SK-N-SH (cell line): ENCODE measurements around the gene CDCP1. TPM values are rescaled to one million over a fixed set of nuclear protein-coding genes. Genes with fewer than 3 reads are reported as not detected.

Experiments used
- CTCF ChIA-PET: fragments of 300-600, 350-600 bp; formaldehyde crosslinking; extraction: SDS; loops from one replicate; lab custom pipeline; 2021; lab: Yijun Ruan, JAX
- POLR2A ChIA-PET: fragments of 350-600 bp; sonication (Branson Sonifier 250); formaldehyde crosslinking; extraction: SDS; loops from one replicate; lab custom pipeline; 2020; ENCODE audit warnings: antibody characterized with exemption, inconsistent platforms; lab: Yijun Ruan, JAX
- DNase-seq: peaks from one replicate; pipeline ENCODE4 v3.0.0; 2012
- H2AFZ ChIP-seq: fragments of 200-600 bp; sonication (generic); 2 replicates; pipeline ENCODE4 v1.8.1; 2016; ENCODE audit warnings: antibody characterized with exemption, mild to moderate bottlenecking, low read depth
- H3F3A ChIP-seq: fragments of 200-600 bp; sonication (generic); replicated peaks from 2 replicates; pipeline ENCODE3; 2016; ENCODE audit warnings: antibody characterized with exemption, mild to moderate bottlenecking; ENCODE audit not compliant: insufficient read depth
- H3K27ac ChIP-seq, 2 experiments: fragments of 200-500 bp in 1 of 2; fragments of 200-600 bp in 1 of 2; sonication (Bioruptor generic) in 1 of 2; sonication (generic), shearing (Covaris generic) in 1 of 2; 2 replicates each; pipeline versions ENCODE4 v1.5.1 to v1.6.1; 2014 to 2016; ENCODE audit warnings: low read depth in 2 of 2, inconsistent platforms in 1 of 2, low read length in 1 of 2, mild to moderate bottlenecking in 1 of 2, mixed read lengths in 1 of 2
- H3K27me3 ChIP-seq: fragments of 200-600 bp; sonication (generic), shearing (Covaris generic); 2 replicates; pipeline ENCODE4 v1.6.1; 2016; ENCODE audit warnings: mixed run types; ENCODE audit not compliant: insufficient read depth
- H3K36me3 ChIP-seq, 2 experiments: fragments of 200-500 bp in 1 of 2; fragments of 200-600 bp in 1 of 2; sonication (Bioruptor generic) in 1 of 2; sonication (generic) in 1 of 2; replicated peaks in 1 of 2; 2 replicates each; pipeline versions ENCODE3 to v1.5.1; 2014 to 2016; ENCODE audit warnings: low read length in 1 of 2, mild to moderate bottlenecking in 1 of 2; ENCODE audit not compliant: insufficient read depth in 2 of 2, control insufficient read depth in 1 of 2
- H3K4me1 ChIP-seq, 2 experiments: fragments of 200-500 bp in 1 of 2; fragments of 200-600 bp in 1 of 2; sonication (Bioruptor generic) in 1 of 2; sonication (generic), shearing (Covaris generic) in 1 of 2; 2 replicates each; pipeline versions ENCODE4 v1.5.1 to v1.6.1; 2014 to 2016; ENCODE audit warnings: low read depth in 1 of 2, low read length in 1 of 2, mixed run types in 1 of 2; ENCODE audit not compliant: insufficient read depth in 2 of 2, control insufficient read depth in 1 of 2
- H3K4me2 ChIP-seq: fragments of 200-600 bp; sonication (generic), shearing (Covaris generic); 2 replicates; pipeline ENCODE4 v1.6.1; 2017; ENCODE audit warnings: mixed run types
- H3K4me3 ChIP-seq, 2 experiments: fragments of 200-500 bp in 1 of 2; fragments of 200-600 bp in 1 of 2; sonication (Bioruptor generic) in 1 of 2; sonication (generic), shearing (Covaris generic) in 1 of 2; 2 replicates each; pipeline versions ENCODE4 v1.5.1 to v1.8.1; 2014 to 2016; ENCODE audit warnings: low read depth in 2 of 2, inconsistent platforms in 1 of 2, low read length in 1 of 2, mild to moderate bottlenecking in 1 of 2, mixed read lengths in 1 of 2, moderate library complexity in 1 of 2
- H3K79me2 ChIP-seq: fragments of 200-600 bp; sonication (generic); 2 replicates; pipeline ENCODE4 v1.8.1; 2017; ENCODE audit warnings: mild to moderate bottlenecking; ENCODE audit not compliant: insufficient read depth
- H3K9ac ChIP-seq: fragments of 200-600 bp; sonication (generic); 2 replicates; pipeline ENCODE4 v1.6.1; 2017; ENCODE audit warnings: mixed run types
- H3K9me2 ChIP-seq: fragments of 200-600 bp; sonication (generic); 2 replicates; pipeline ENCODE4 v1.6.1; 2017; ENCODE audit warnings: mixed run types
- H3K9me3 ChIP-seq: fragments of 200-600 bp; sonication (generic); 2 replicates; pipeline ENCODE4 v1.6.1; 2017; ENCODE audit warnings: mixed run types, mild to moderate bottlenecking, moderate library complexity
- H4K20me1 ChIP-seq: fragments of 200-600 bp; sonication (generic); 2 replicates; pipeline ENCODE4 v1.6.1; 2017; ENCODE audit warnings: mild to moderate bottlenecking, mixed run types; ENCODE audit not compliant: insufficient read depth
- GABPA ChIP-seq: IDR thresholded peaks from 2 replicates; pipeline ENCODE4 v1.4.0; 2012; ENCODE audit warnings: low read depth, mild to moderate bottlenecking
- MXI1 ChIP-seq: IDR thresholded peaks from 2 replicates; pipeline ENCODE4 v1.6.1; 2012; ENCODE audit warnings: mild to moderate bottlenecking, low read depth, low read length, improper control_type of control experiment
- RAD21 ChIP-seq: IDR thresholded peaks from 2 replicates; pipeline ENCODE4 v1.6.1; 2012; ENCODE audit warnings: mild to moderate bottlenecking, low read length
- RCOR1 ChIP-seq: fragments of 150-350 bp; IDR thresholded peaks from 2 replicates; pipeline ENCODE4 v1.6.1; 2017; ENCODE audit warnings: antibody characterized with exemption, low read length
- RXRA ChIP-seq: IDR thresholded peaks from 2 replicates; pipeline ENCODE4 v1.4.0; 2012; ENCODE audit warnings: low read depth, mild to moderate bottlenecking, borderline replicate concordance
- TCF12 ChIP-seq: IDR thresholded peaks from 2 replicates; pipeline ENCODE4 v1.4.0; 2012
- WGBS: methylation state at CpG from one replicate; pipeline ENCODE4 v1.1.6; 2017; ENCODE audit warnings: low lambda C conversion rate; 5-methylcytosine and 5-hydroxymethylcytosine counted together
- polyA plus RNA-seq, 3 experiments: library from polyadenylated mRNA; depleted of rRNA; stranded (reverse); fragments of >200 nt; gene quantifications; 2 replicates each; pipeline ENCODE4 v1.2.3, GENCODE V29; 2012
- small RNA-seq, 7 experiments: library from RNA; depleted of rRNA; stranded (forward); fragments of <200 nt; gene quantifications; one replicate each; pipeline ENCODE3, GENCODE V24; 2012

The CDCP1 gene
- polyA plus RNA-seq, 1 of the 3 experiments (the other 2 are of a cell fraction): 3.6 TPM

DNA sequence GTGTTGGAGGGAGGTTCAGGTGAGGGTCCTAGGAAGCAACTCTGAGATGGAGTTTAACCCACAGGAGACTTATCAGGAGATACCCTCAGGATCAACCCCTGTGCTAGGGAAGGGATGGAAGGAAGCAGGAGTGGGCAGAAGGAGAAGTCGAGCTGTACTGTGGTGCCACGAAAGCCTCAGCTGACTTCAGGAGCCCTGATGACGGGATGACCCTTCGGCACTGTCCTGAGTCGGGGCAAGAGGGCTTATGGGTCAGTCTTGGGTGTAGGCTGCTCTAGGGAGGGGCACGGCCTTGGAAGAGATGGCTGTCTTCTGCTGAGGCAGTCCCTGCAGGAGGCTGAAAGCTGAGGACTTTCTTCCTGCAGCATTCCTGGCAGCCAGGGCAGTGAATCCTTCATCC, 112.4 kb downstream of the CDCP1 start:
- no peak overlapping the region for H3K4me2 ChIP-seq
- H3K79me2 ChIP-seq: no peaks in the 10 kb centered on the region
- H2AFZ ChIP-seq: no peak overlapping the region
- CTCF ChIA-PET: interaction anchor here (0.8 to 16.7 kb wide), 4 partner anchors 163 to 626 kb away, joined by 3 to 631 read pairs (median 6); partner anchors contain the start of gene TMEM158
- no peak overlapping the region for H3K9ac ChIP-seq
- no peaks in the 10 kb centered on the region for H4K20me1 ChIP-seq
- no peaks in the 10 kb centered on the region for H3K27me3 ChIP-seq
- TF ChIP-seq TCF12 (no peak), RXRA (no peak), GABPA (no peak), RAD21 (no peak), MXI1 (no peak), RCOR1 (no peak)
- H3F3A ChIP-seq: no peaks in the 10 kb centered on the region
- POLR2A ChIA-PET: no interaction called here
- no peak overlapping the region for H3K4me3 ChIP-seq
- H3K9me2 ChIP-seq: no peaks in the 10 kb centered on the region
- no peaks in the 10 kb centered on the region for H3K36me3 ChIP-seq
- H3K4me1 ChIP-seq: no peaks in the 10 kb centered on the region; a peak in 1 of 4 replicates
- H3K9me3 ChIP-seq: no peaks in the 10 kb centered on the region
- H3K27ac ChIP-seq: no peak overlapping the region
- WGBS: 74% methylated on average over 6 of the region's 6 CpGs
- DNase-seq: no peak

Small RNAs within 50 kb of the gene (small RNA-seq; reads per million reads assigned to genes)
- gene RNU5B-3P: 0 reads per million in 7 experiments

Other genes with a start within 250 kb of the CDCP1 start
- 60.7 and 72.3 TPM in 2 replicates for gene ZDHHC3, start 170.2 kb downstream of the CDCP1 start, polyA plus RNA-seq (2012; rRNA removed)
- 83.5 and 96.4 TPM in 2 replicates for gene EXOSC7, start 170.1 kb downstream of the CDCP1 start, polyA plus RNA-seq (2012; rRNA removed)
- gene CLEC3B, start 120.1 kb downstream of the CDCP1 start, polyA plus RNA-seq (2012; rRNA removed): 0.16 and 0.46 TPM in 2 replicates
- gene TMEM158, start 79.9 kb upstream of the CDCP1 start, polyA plus RNA-seq (2012; rRNA removed): 38.0 and 76.4 TPM in 2 replicates
- gene LARS2, start 242.2 kb upstream of the CDCP1 start, polyA plus RNA-seq (2012; rRNA removed): 13.5 and 16.1 TPM in 2 replicates